ENCODE data around the gene APOBR. TPM values are rescaled to one million over a fixed set of nuclear protein-coding genes. Genes with fewer than 3 reads are reported as not detected.
"Not testable (repeated sequence)": the region's sequence is repeated elsewhere in the genome, so short reads cannot be mapped to it uniquely, and the experiment has no call there.

Gene APOBR
- total and polyA plus RNA-seq, 3 donors from 2014 or later: 2.1 to 3.1 (median 2.9) TPM

DNA sequence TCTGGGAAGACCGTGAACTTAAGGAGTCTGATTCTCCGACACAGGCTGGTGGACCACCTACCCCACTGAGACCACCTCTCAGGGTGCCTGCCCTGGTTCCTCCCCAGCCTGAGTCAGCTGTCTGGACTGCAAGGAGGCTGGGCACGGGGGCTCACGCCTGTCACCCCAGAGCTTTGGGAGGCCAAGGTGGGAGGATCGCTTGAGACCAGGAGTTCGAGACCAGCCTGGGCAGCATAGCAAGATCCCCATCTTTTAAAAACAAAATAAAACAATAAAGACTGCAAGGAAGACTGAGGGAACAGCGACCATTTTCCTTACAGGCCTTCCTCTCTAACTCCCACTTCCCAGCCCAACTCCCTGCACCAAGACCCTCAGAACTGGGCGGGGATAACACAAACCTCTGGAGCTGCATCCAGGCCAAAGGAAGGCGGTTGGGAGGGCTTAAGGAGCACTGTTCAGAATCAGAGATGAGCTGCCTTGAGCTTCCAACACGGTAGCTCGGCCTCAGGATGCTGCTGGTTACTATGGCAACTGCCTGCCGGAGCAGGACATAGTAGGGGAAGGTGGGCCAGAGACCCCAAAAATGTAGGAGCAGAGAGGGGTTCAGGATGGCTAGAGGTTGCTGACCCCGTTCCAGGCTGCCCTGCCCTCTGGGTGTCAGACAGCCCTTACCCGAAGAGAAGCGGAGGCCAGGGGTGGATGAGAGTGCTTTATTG, 4.4 kb downstream of the APOBR start:
- no peak overlapping the region for H3K27ac ChIP-seq
- no peaks in the 10 kb centered on the region for H3K4me1 ChIP-seq
- 87 to 88% methylated on average over 14 to 15 of the region's 15 CpGs for WGBS, 2 donors
- no peak overlapping the region for H3K4me3 ChIP-seq
- no peaks in the 10 kb centered on the region for H3K36me3 ChIP-seq (ENCODE audit: low read depth, missing control alignments)
- intact Hi-C loops (cut with DNase I; ENCODE audit: low total_unique reads): no loop called here
- no peaks in the 10 kb centered on the region for H3K9me3 ChIP-seq
- no peak for TF ChIP-seq POLR2A (IDR thresholded peaks at IDR 0.05)
- no peak for TF ChIP-seq CTCF (IDR thresholded peaks at IDR 0.05)
- no peaks in the 10 kb centered on the region for H3K27me3 ChIP-seq
- DNase-seq: no peak

- TF ChIP-seq CTCF (IDR thresholded peaks at IDR 0.05) (no peak), POLR2A (IDR thresholded peaks at IDR 0.05) (no peak)
- no peaks in the 10 kb centered on the region for H3K9me3 ChIP-seq
Observed at GRCh38 chr16:28499854-28500253, 5.4 kb downstream of the APOBR start.

GRCh38 chr16:28500476-28501180, 6.2 kb downstream of the APOBR start:
- H3K27ac ChIP-seq; H3K4me1 ChIP-seq; H3K9me3 ChIP-seq; DNase-seq; H3K27me3 ChIP-seq; H3K4me3 ChIP-seq; intact Hi-C loops (cut with DNase I; ENCODE audit: low total_unique reads); H3K36me3 ChIP-seq (ENCODE audit: low read depth, missing control alignments): not testable (repeated sequence)
- WGBS, 2 donors: 82 to 91% methylated on average over 18 of the region's 18 CpGs

More at GRCh38 chr16:28499854-28500253, 5.4 kb downstream of the APOBR start:
- WGBS, 2 donors: 71 to 78% methylated on average over 7 to 10 of the region's 10 CpGs
- no peaks in the 10 kb centered on the region for H3K27me3 ChIP-seq
- no peak for DNase-seq
- no peak overlapping the region for H3K27ac ChIP-seq
- intact Hi-C loops (cut with DNase I; ENCODE audit: low total_unique reads): no loop called here
- no peaks in the 10 kb centered on the region for H3K4me1 ChIP-seq
- H3K4me3 ChIP-seq: no peak overlapping the region
- no peaks in the 10 kb centered on the region for H3K36me3 ChIP-seq (ENCODE audit: low read depth, missing control alignments)

DNA sequence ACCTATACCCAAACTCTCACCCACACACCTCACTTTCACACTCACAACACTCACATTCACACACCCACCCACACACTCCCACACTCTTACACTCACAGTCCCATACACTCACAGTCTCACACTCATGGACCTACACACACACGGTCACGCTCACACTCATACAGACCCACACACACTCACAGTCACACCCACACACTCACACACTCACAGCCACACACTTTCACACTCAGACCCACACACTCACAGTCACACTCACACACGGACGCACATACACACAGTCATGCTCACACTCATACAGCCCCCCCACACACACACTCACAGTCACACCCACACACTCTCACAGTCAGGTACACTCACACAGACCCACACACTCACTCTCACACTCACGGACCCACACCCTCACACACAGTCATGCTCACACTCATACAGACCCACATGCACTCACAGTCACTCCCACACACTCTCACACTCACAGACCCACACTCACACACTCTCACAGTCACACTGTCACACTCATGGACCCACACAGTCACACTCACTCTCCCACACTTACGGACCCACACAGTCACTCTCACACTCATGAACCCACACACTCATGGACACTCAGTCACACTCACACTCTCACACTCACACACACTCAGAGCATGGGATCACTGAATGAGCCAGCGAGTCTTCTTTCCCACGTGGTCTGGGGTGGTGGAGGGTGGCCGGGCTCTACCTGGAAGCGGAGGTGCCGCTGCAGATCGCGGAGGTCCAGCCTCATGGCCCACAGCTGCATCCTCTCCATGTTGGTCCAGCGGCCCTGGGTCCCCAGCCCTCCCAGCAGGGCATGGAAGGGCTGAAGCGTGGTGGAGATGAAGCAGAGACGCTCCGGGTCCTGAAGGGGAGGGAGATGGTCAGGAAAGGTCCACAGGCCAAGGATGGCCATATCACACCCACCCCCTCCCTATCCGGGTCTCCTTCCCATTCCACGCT, 7.1 kb downstream of the APOBR start:
- WGBS, 2 donors: 85 to 86% methylated on average over 15 to 19 of the region's 19 CpGs
- no peak for DNase-seq
- Histone ChIP-seq H3K27me3 (no peaks in the 10 kb centered on the region), H3K4me3 (no peak overlapping the region), H3K27ac (no peak overlapping the region), H3K36me3 (ENCODE audit: low read depth, missing control alignments) (no peaks in the 10 kb centered on the region), H3K9me3 (no peaks in the 10 kb centered on the region), H3K4me1 (no peaks in the 10 kb centered on the region)
- TF ChIP-seq CTCF (IDR thresholded peaks at IDR 0.05) (no peak), POLR2A (IDR thresholded peaks at IDR 0.05) (no peak)
- intact Hi-C loops (cut with DNase I; ENCODE audit: low total_unique reads): no loop called here

GRCh38 chr16:28502290-28502689, 7.8 kb downstream of the APOBR start:
- 88 to 90% methylated on average over 2 of the region's 2 CpGs for WGBS, 2 donors
- DNase-seq: no peak
- no peak overlapping the region for H3K4me3 ChIP-seq
- H3K36me3 ChIP-seq (ENCODE audit: low read depth, missing control alignments): no peaks in the 10 kb centered on the region
- no peaks in the 10 kb centered on the region for H3K4me1 ChIP-seq
- H3K27me3 ChIP-seq: no peaks in the 10 kb centered on the region
- intact Hi-C loops (cut with DNase I; ENCODE audit: low total_unique reads): no loop called here
- TF ChIP-seq CTCF (IDR thresholded peaks at IDR 0.05): no peak
- TF ChIP-seq POLR2A (IDR thresholded peaks at IDR 0.05): no peak
- no peaks in the 10 kb centered on the region for H3K9me3 ChIP-seq
- H3K27ac ChIP-seq: no peak overlapping the region

Measured in testis (tissue), 3 donors.